ENCODE measurements around the gene SEC61A1. TPM values are rescaled to one million over a fixed set of nuclear protein-coding genes. Genes with fewer than 3 reads are reported as not detected.

SEC61A1 gene
- polyA plus RNA-seq, 3 donors, result 62.8 to 136 (median 114) TPM

DNA sequence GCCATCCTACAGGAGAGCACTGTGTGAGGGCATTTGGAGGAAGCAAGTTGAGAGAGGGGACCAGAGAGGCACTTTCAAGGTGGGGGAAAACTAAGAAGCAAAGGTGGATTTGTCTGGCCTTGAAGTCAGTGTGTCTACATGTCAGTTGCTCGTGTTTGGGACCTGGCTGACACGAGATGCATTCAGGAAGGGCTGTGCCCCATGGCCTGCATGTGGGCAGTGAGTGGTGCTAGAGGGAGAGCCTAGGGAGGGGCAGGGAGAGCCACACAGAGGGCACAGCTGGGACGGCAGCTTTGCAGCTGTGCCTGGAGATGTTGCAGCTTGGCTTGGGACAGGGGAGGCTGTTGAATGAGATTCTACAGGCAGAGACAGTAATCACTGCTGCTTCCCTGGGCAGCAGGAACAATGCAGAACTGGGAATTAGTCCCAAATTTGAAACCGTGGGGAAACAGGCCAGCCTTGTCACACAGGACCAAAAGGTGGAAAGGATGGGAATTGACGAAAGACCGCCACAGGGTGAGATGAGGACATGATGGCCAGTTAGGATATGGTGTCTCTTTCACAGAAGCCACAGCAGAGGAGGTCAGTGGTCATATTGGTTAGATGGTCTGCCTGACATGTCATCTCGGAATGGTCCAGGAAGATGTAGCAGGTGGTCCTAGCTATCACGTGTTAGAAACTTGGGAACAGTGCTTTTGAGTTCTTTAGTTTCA, 10.0 kb downstream of the SEC61A1 start:
- peaks cover 90 to 100% of the 10 kb centered on the region in 2 donors for H3K36me3 Mint-ChIP-seq
- no peak overlapping the region for H3K27ac ChIP-seq (ENCODE audit: low read depth in 1 of 2, low read length in 2 of 2)

DNA sequence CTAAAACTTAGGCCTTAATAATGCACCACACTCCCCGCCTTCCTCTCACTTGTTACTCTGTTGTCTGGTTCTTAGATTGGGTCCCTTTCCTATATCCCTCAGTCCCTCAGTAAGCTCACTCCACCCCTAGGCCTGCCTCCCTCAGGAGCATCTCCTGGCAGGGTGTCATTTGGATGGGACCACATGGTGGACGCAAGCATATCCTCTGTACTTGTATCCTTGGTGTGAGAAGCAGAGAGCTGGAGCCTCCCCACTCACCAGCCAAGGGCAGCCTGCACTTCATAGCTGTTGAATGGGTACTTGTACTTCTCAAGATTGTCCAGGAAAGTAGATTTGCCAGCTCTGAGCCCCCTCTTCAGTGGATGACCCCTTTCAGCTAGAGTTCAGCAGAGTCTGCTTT, 11.6 kb downstream of the SEC61A1 start:
- H3K9me3 Mint-ChIP-seq, result no peaks in the 10 kb centered on the region
- Histone ChIP-seq H3K4me3 (replicated peaks in 1 of 3; ENCODE audit: low read depth in 2 of 3, low read length in 3 of 3) (no peak overlapping the region), H3K9me3 (replicated peaks in 1 of 2; ENCODE audit: control insufficient read depth in 1 of 2, insufficient read depth in 1 of 2, low read length in 2 of 2) (no peaks in the 10 kb centered on the region), H3K27ac (ENCODE audit: low read depth in 1 of 2, low read length in 2 of 2) (no peak overlapping the region), H4K20me1 (ENCODE audit: insufficient read depth, low read length) (peaks cover 83% of the 10 kb centered on the region), H3K4me1 (ENCODE audit: control insufficient read depth in 1 of 2, insufficient read depth in 2 of 2, low read length in 2 of 2) (no peaks in the 10 kb centered on the region), H3K9ac (ENCODE audit: insufficient read depth, low read length, poor library complexity, severe bottlenecking) (no peak overlapping the region), H3K36me3 (replicated peaks in 1 of 2; ENCODE audit: control insufficient read depth in 1 of 2, insufficient read depth in 2 of 2, low read length in 2 of 2) (peaks cover 97 to 100% of the 10 kb centered on the region in 2 donors), H3K79me2 (ENCODE audit: insufficient read depth, low read length) (peaks cover 32% of the 10 kb centered on the region), H3K27me3 (ENCODE audit: control insufficient read depth in 2 of 2, insufficient read depth in 2 of 2, low read length in 2 of 2) (no peaks in the 10 kb centered on the region), H3K4me2 (replicated peaks; ENCODE audit: extremely low read depth, low read length, poor library complexity, severe bottlenecking) (no peak overlapping the region), H2AFZ (ENCODE audit: insufficient read depth, low read depth, low read length, poor library complexity, severe bottlenecking) (no peak overlapping the region)
- WGBS (ENCODE audit: insufficient coverage), result 100% methylated on average over 1 of the region's 2 CpGs
- no peak overlapping the region for H3K4me3 Mint-ChIP-seq
- no peak for DNase-seq
- H3K27ac Mint-ChIP-seq, result peak overlapping the region in 2 of 7 donors; percentile 11 to 46
- intact Hi-C loops (cut with micrococcal nuclease), result no loop called here
- TF ChIP-seq, protein P1, sequence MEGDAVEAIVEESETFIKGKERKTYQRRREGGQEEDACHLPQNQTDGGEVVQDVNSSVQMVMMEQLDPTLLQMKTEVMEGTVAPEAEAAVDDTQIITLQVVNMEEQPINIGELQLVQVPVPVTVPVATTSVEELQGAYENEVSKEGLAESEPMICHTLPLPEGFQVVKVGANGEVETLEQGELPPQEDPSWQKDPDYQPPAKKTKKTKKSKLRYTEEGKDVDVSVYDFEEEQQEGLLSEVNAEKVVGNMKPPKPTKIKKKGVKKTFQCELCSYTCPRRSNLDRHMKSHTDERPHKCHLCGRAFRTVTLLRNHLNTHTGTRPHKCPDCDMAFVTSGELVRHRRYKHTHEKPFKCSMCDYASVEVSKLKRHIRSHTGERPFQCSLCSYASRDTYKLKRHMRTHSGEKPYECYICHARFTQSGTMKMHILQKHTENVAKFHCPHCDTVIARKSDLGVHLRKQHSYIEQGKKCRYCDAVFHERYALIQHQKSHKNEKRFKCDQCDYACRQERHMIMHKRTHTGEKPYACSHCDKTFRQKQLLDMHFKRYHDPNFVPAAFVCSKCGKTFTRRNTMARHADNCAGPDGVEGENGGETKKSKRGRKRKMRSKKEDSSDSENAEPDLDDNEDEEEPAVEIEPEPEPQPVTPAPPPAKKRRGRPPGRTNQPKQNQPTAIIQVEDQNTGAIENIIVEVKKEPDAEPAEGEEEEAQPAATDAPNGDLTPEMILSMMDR (IDR thresholded peaks at IDR 0.05), result no peak
- H3K36me3 Mint-ChIP-seq, result peaks cover 95 to 100% of the 10 kb centered on the region in 2 donors
- H3K27me3 Mint-ChIP-seq (ENCODE audit: low read depth in 3 of 3), result peaks cover 0 to 1% (median 0%) of the 10 kb centered on the region in 3 donors
- H3K4me1 Mint-ChIP-seq, result no peaks in the 10 kb centered on the region

More for the DNA sequence above, 10.0 kb downstream of the SEC61A1 start:
- no peaks in the 10 kb centered on the region for H3K4me1 ChIP-seq (ENCODE audit: control insufficient read depth in 1 of 2, insufficient read depth in 2 of 2, low read length in 2 of 2)
- H3K4me3 ChIP-seq (replicated peaks in 1 of 3; ENCODE audit: low read depth in 2 of 3, low read length in 3 of 3), result no peak overlapping the region
- no peak overlapping the region for H3K9ac ChIP-seq (ENCODE audit: insufficient read depth, low read length, poor library complexity, severe bottlenecking)
- TF ChIP-seq, protein P1 (IDR thresholded peaks at IDR 0.05), result no peak
- peak overlapping the region in 3 of 7 donors; percentile 12 to 51 (median 34) for H3K27ac Mint-ChIP-seq
- no peak overlapping the region for H3K4me2 ChIP-seq (replicated peaks; ENCODE audit: extremely low read depth, low read length, poor library complexity, severe bottlenecking)
- no peak overlapping the region for H2AFZ ChIP-seq (ENCODE audit: insufficient read depth, low read depth, low read length, poor library complexity, severe bottlenecking)
- no peaks in the 10 kb centered on the region for H3K27me3 ChIP-seq (ENCODE audit: control insufficient read depth in 2 of 2, insufficient read depth in 2 of 2, low read length in 2 of 2)
- peaks cover 28% of the 10 kb centered on the region for H3K79me2 ChIP-seq (ENCODE audit: insufficient read depth, low read length)
- no peaks in the 10 kb centered on the region for H3K9me3 Mint-ChIP-seq
- intact Hi-C loops (cut with micrococcal nuclease), result no loop called here
- H3K27me3 Mint-ChIP-seq (ENCODE audit: low read depth in 3 of 3), result peaks cover 0 to 1% (median 0%) of the 10 kb centered on the region in 3 donors
- H3K9me3 ChIP-seq (replicated peaks in 1 of 2; ENCODE audit: control insufficient read depth in 1 of 2, insufficient read depth in 1 of 2, low read length in 2 of 2), result no peaks in the 10 kb centered on the region
- no peak for DNase-seq
- 79% methylated on average over 7 of the region's 8 CpGs for WGBS (ENCODE audit: insufficient coverage)
- peaks cover 74% of the 10 kb centered on the region for H4K20me1 ChIP-seq (ENCODE audit: insufficient read depth, low read length)
- H3K4me1 Mint-ChIP-seq, result no peaks in the 10 kb centered on the region
- H3K4me3 Mint-ChIP-seq, result no peak overlapping the region
- peaks cover 93 to 100% of the 10 kb centered on the region in 2 donors for H3K36me3 ChIP-seq (replicated peaks in 1 of 2; ENCODE audit: control insufficient read depth in 1 of 2, insufficient read depth in 2 of 2, low read length in 2 of 2)

Measured in CD14-positive monocyte (primary cell).